ENCODE data around the gene CNTFR. TPM values are rescaled to one million over a fixed set of nuclear protein-coding genes. Genes with fewer than 3 reads are reported as not detected.
A peak's percentile ranks its signal among the peaks of the same experiment; 100 is the strongest.

Gene CNTFR
- total and polyA plus RNA-seq, 5 donors from 2014 or later = not detected

- Mint-ChIP-seq H3K27me3 (peaks cover 34% of the 10 kb centered on the region), H3K9me3 (peaks cover 0 to 1% (median 0%) of the 10 kb centered on the region in 7 donors), H3K36me3 (no peaks in the 10 kb centered on the region), H3K4me1 (peaks cover 0 to 3% (median 0%) of the 10 kb centered on the region in 4 donors), H3K27ac (no peak overlapping the region), H3K4me3 (no peak overlapping the region)
- no peak overlapping the region for H3K27ac ChIP-seq (ENCODE audit: insufficient read depth, low read length, poor library complexity, severe bottlenecking)
- no peaks in the 10 kb centered on the region for H3K9me3 ChIP-seq (ENCODE audit: control insufficient read depth in 2 of 2, low read length in 2 of 2)
- H3K27me3 ChIP-seq (ENCODE audit: control insufficient read depth, insufficient read depth, low read length) = peaks cover 3% of the 10 kb centered on the region
- no peaks in the 10 kb centered on the region for H3K4me1 ChIP-seq (ENCODE audit: control insufficient read depth, insufficient read depth, low read length, poor library complexity, severe bottlenecking)
- no peaks in the 10 kb centered on the region for H3K36me3 ChIP-seq (ENCODE audit: control insufficient read depth, insufficient read depth, low read length)
- ATAC-seq (ENCODE audit: low read depth in 2 of 2) (no peak), DNase-seq (no peak)
- no peak overlapping the region for H3K4me3 ChIP-seq (ENCODE audit: low read depth, low read length)
These were observed 18.1 kb downstream of the CNTFR start for GRCh38 chr9:34571481-34571810.

DNA sequence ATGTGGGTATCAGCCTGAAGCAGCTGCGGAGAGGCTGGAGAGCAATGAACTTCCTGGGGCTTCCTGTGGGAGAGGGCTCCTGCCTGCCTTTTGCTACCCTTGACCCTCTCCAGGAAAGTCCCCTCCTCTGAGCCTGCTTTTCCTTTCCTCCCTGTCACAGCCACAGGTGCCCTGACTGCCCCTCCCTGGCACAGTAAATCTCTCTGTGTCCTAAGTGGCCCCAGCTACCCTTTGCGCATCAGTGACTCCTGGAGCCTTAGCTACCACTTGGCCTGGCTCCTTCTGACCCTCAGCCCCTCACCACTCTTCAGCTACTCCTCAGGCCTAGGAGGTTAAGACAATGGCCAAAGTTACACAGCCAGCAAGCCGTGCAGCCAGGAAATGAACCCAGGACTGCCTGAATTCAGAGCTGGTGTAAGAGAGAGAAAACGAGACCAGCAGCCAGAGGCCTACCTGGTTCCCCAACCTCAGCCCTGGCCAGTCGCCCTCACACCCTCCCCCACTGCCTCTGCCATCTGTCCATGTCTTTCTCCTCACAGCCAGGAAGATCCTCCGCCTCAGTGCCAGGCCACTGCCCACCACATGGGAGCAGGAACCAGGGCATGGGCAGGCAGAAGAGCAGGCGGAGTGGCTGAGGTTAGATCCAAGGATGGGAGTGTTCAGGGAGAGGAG lies 18.6 kb downstream of the CNTFR start:
- peaks cover under 1% of the 10 kb centered on the region for H3K27me3 ChIP-seq (ENCODE audit: control insufficient read depth, insufficient read depth, low read length)
- Mint-ChIP-seq H3K27ac (peak overlapping the region in 1 of 3 donors; percentile 49), H3K36me3 (no peaks in the 10 kb centered on the region), H3K27me3 (peaks cover 29% of the 10 kb centered on the region), H3K4me3 (no peak overlapping the region), H3K4me1 (peaks cover 0 to 2% (median 0%) of the 10 kb centered on the region in 4 donors), H3K9me3 (peaks cover 0 to 1% (median 0%) of the 10 kb centered on the region in 7 donors)
- H3K4me3 ChIP-seq (ENCODE audit: low read depth, low read length) = no peak overlapping the region
- no peaks in the 10 kb centered on the region for H3K4me1 ChIP-seq (ENCODE audit: control insufficient read depth, insufficient read depth, low read length, poor library complexity, severe bottlenecking)
- ATAC-seq (ENCODE audit: low read depth in 2 of 2) (no peak), DNase-seq (no peak)
- H3K36me3 ChIP-seq (ENCODE audit: control insufficient read depth, insufficient read depth, low read length) = no peaks in the 10 kb centered on the region
- H3K27ac ChIP-seq (ENCODE audit: insufficient read depth, low read length, poor library complexity, severe bottlenecking) = no peak overlapping the region
- H3K9me3 ChIP-seq (ENCODE audit: control insufficient read depth in 2 of 2, low read length in 2 of 2) = no peaks in the 10 kb centered on the region

GRCh38 chr9:34570376-34570775 lies 19.1 kb downstream of the CNTFR start:
- peak overlapping the region in 1 of 3 donors; percentile 49 for H3K27ac Mint-ChIP-seq
- H3K27ac ChIP-seq (ENCODE audit: insufficient read depth, low read length, poor library complexity, severe bottlenecking) = no peak overlapping the region
- no peaks in the 10 kb centered on the region for H3K27me3 ChIP-seq (ENCODE audit: control insufficient read depth, insufficient read depth, low read length)
- peaks cover 0 to 1% (median 0%) of the 10 kb centered on the region in 7 donors for H3K9me3 Mint-ChIP-seq
- no peaks in the 10 kb centered on the region for H3K36me3 Mint-ChIP-seq
- H3K9me3 ChIP-seq (ENCODE audit: control insufficient read depth in 2 of 2, low read length in 2 of 2) = no peaks in the 10 kb centered on the region
- H3K4me1 ChIP-seq (ENCODE audit: control insufficient read depth, insufficient read depth, low read length, poor library complexity, severe bottlenecking) = no peaks in the 10 kb centered on the region
- peaks cover 23% of the 10 kb centered on the region for H3K27me3 Mint-ChIP-seq
- H3K36me3 ChIP-seq (ENCODE audit: control insufficient read depth, insufficient read depth, low read length) = no peaks in the 10 kb centered on the region
- no peak for ATAC-seq (ENCODE audit: low read depth in 2 of 2)
- no peaks in the 10 kb centered on the region for H3K4me1 Mint-ChIP-seq
- H3K4me3 Mint-ChIP-seq = no peak overlapping the region
- DNase-seq = no peak
- no peak overlapping the region for H3K4me3 ChIP-seq (ENCODE audit: low read depth, low read length)

GRCh38 chr9:34568774-34569173 lies 20.8 kb downstream of the CNTFR start:
- H3K36me3 ChIP-seq (ENCODE audit: control insufficient read depth, insufficient read depth, low read length) = no peaks in the 10 kb centered on the region
- no peaks in the 10 kb centered on the region for H3K27me3 ChIP-seq (ENCODE audit: control insufficient read depth, insufficient read depth, low read length)
- Mint-ChIP-seq H3K9me3 (peaks cover 0 to 1% (median 0%) of the 10 kb centered on the region in 7 donors), H3K4me3 (no peak overlapping the region), H3K4me1 (no peaks in the 10 kb centered on the region), H3K27me3 (peaks cover 17% of the 10 kb centered on the region), H3K27ac (no peak overlapping the region), H3K36me3 (no peaks in the 10 kb centered on the region)
- ATAC-seq (ENCODE audit: low read depth in 2 of 2) (no peak), DNase-seq (no peak)
- no peak overlapping the region for H3K27ac ChIP-seq (ENCODE audit: insufficient read depth, low read length, poor library complexity, severe bottlenecking)
- no peak overlapping the region for H3K4me3 ChIP-seq (ENCODE audit: low read depth, low read length)
- no peaks in the 10 kb centered on the region for H3K9me3 ChIP-seq (ENCODE audit: control insufficient read depth in 2 of 2, low read length in 2 of 2)
- no peaks in the 10 kb centered on the region for H3K4me1 ChIP-seq (ENCODE audit: control insufficient read depth, insufficient read depth, low read length, poor library complexity, severe bottlenecking)

DNA sequence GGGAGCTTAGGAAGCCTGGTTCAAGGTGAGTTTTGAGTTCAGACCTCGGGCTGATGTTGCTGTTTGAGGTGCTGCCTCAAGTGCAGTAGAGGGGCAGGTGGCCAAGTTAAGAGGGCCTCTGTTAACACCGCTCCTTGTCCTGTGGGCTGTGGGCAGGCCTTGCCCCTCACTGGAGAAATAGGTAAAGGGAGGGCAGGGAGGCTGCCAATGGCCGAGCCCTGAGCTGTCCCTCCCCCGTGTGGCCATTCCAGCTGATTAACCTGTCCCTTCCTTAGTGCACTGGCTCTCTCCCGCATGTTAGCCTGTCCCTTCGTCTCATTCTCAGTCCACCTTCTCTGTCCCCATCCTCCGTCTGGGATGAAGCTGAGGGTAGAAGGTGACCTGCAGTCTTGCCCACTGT lies 21.4 kb downstream of the CNTFR start:
- Histone ChIP-seq H3K36me3 (ENCODE audit: control insufficient read depth, insufficient read depth, low read length) (no peaks in the 10 kb centered on the region), H3K27me3 (ENCODE audit: control insufficient read depth, insufficient read depth, low read length) (no peaks in the 10 kb centered on the region), H3K4me3 (ENCODE audit: low read depth, low read length) (no peak overlapping the region), H3K4me1 (ENCODE audit: control insufficient read depth, insufficient read depth, low read length, poor library complexity, severe bottlenecking) (no peaks in the 10 kb centered on the region), H3K27ac (ENCODE audit: insufficient read depth, low read length, poor library complexity, severe bottlenecking) (no peak overlapping the region), H3K9me3 (ENCODE audit: control insufficient read depth in 2 of 2, low read length in 2 of 2) (no peaks in the 10 kb centered on the region)
- Mint-ChIP-seq H3K27ac (no peak overlapping the region), H3K4me1 (no peaks in the 10 kb centered on the region), H3K36me3 (no peaks in the 10 kb centered on the region), H3K4me3 (no peak overlapping the region), H3K9me3 (peaks cover 0 to 3% (median 0%) of the 10 kb centered on the region in 7 donors), H3K27me3 (peaks cover 12% of the 10 kb centered on the region)
- DNase-seq = no peak
- ATAC-seq (ENCODE audit: low read depth in 2 of 2) = no peak

DNA sequence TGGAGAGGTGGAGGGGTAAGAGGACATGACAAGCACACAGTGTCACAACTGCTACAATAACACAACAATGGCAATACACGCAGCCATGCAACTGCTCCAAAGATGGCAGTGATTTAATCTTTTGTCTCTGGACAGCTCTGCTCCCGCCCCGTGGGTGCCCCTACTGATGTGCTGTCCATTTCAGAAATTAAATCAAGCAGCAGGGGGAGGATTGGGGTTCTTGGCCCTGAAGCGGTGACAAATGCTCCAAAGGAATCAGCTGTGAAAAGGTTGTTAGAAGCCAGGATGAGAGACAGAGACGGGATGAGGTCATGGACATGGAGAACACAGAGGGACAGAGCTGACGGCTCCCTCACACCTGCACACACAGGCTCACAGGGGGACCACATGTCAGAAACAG lies 22.6 kb downstream of the CNTFR start:
- peaks cover 0 to 7% (median 0%) of the 10 kb centered on the region in 7 donors for H3K9me3 Mint-ChIP-seq
- no peaks in the 10 kb centered on the region for H3K4me1 Mint-ChIP-seq
- H3K36me3 ChIP-seq (ENCODE audit: control insufficient read depth, insufficient read depth, low read length) = no peaks in the 10 kb centered on the region
- no peak overlapping the region for H3K27ac Mint-ChIP-seq
- no peaks in the 10 kb centered on the region for H3K4me1 ChIP-seq (ENCODE audit: control insufficient read depth, insufficient read depth, low read length, poor library complexity, severe bottlenecking)
- H3K27me3 Mint-ChIP-seq = peaks cover 13% of the 10 kb centered on the region
- no peaks in the 10 kb centered on the region for H3K36me3 Mint-ChIP-seq
- no peak overlapping the region for H3K27ac ChIP-seq (ENCODE audit: insufficient read depth, low read length, poor library complexity, severe bottlenecking)
- ATAC-seq (ENCODE audit: low read depth in 2 of 2) (no peak), DNase-seq (no peak)
- no peak overlapping the region for H3K4me3 Mint-ChIP-seq
- peaks cover 0 to 5% of the 10 kb centered on the region in 2 experiments for H3K9me3 ChIP-seq (ENCODE audit: control insufficient read depth in 2 of 2, low read length in 2 of 2)
- peaks cover under 1% of the 10 kb centered on the region for H3K27me3 ChIP-seq (ENCODE audit: control insufficient read depth, insufficient read depth, low read length)
- no peak overlapping the region for H3K4me3 ChIP-seq (ENCODE audit: low read depth, low read length)

- Histone ChIP-seq H3K9me3 (ENCODE audit: control insufficient read depth in 2 of 2, low read length in 2 of 2) (peaks cover 0 to 9% of the 10 kb centered on the region in 2 experiments), H3K27me3 (ENCODE audit: control insufficient read depth, insufficient read depth, low read length) (peaks cover 2% of the 10 kb centered on the region), H3K36me3 (ENCODE audit: control insufficient read depth, insufficient read depth, low read length) (no peaks in the 10 kb centered on the region), H3K4me1 (ENCODE audit: control insufficient read depth, insufficient read depth, low read length, poor library complexity, severe bottlenecking) (no peaks in the 10 kb centered on the region), H3K27ac (ENCODE audit: insufficient read depth, low read length, poor library complexity, severe bottlenecking) (no peak overlapping the region), H3K4me3 (ENCODE audit: low read depth, low read length) (no peak overlapping the region)
- Mint-ChIP-seq H3K27me3 (peaks cover 8% of the 10 kb centered on the region), H3K4me3 (no peak overlapping the region), H3K27ac (no peak overlapping the region), H3K9me3 (peaks cover 0 to 7% (median 0%) of the 10 kb centered on the region in 7 donors), H3K4me1 (no peaks in the 10 kb centered on the region), H3K36me3 (no peaks in the 10 kb centered on the region)
- DNase-seq = no peak
- ATAC-seq (ENCODE audit: low read depth in 2 of 2) = no peak
These were observed 23.2 kb downstream of the CNTFR start for GRCh38 chr9:34566322-34566721.

- no peak for DNase-seq
- Histone ChIP-seq H3K36me3 (ENCODE audit: control insufficient read depth, insufficient read depth, low read length) (no peaks in the 10 kb centered on the region), H3K4me1 (ENCODE audit: control insufficient read depth, insufficient read depth, low read length, poor library complexity, severe bottlenecking) (no peaks in the 10 kb centered on the region), H3K27me3 (ENCODE audit: control insufficient read depth, insufficient read depth, low read length) (peaks cover 2% of the 10 kb centered on the region), H3K27ac (ENCODE audit: insufficient read depth, low read length, poor library complexity, severe bottlenecking) (no peak overlapping the region), H3K4me3 (ENCODE audit: low read depth, low read length) (no peak overlapping the region), H3K9me3 (ENCODE audit: control insufficient read depth in 2 of 2, low read length in 2 of 2) (peaks cover 0 to 9% of the 10 kb centered on the region in 2 experiments)
- Mint-ChIP-seq H3K27me3 (peaks cover 8% of the 10 kb centered on the region), H3K27ac (no peak overlapping the region), H3K4me1 (no peaks in the 10 kb centered on the region), H3K9me3 (peaks cover 0 to 7% (median 0%) of the 10 kb centered on the region in 7 donors), H3K36me3 (no peaks in the 10 kb centered on the region), H3K4me3 (no peak overlapping the region)
- no peak for ATAC-seq (ENCODE audit: low read depth in 2 of 2)
These were observed 23.7 kb downstream of the CNTFR start for GRCh38 chr9:34565856-34566255.

All from CD4-positive, CD25-positive, alpha-beta regulatory T cell (primary cell).